CD14-positive monocyte (primary cell): ENCODE data around the gene HPSE2. TPM values are rescaled to one million over a fixed set of nuclear protein-coding genes. Genes with fewer than 3 reads are reported as not detected.
A peak's percentile ranks its signal among the peaks of the same experiment; 100 is the strongest.

Source experiments
- DNase-seq, 3 donors: peaks; one replicate each; pipeline ENCODE4 v3.0.0-alpha.2; 2011 to 2022
- H2AFZ ChIP-seq: 2 replicates; pipeline ENCODE4 v1.6.0; 2012; ENCODE audit warnings: mild to moderate bottlenecking, low read depth, low read length, inconsistent platforms; ENCODE audit not compliant: insufficient read depth, poor library complexity, severe bottlenecking
- H3K27ac ChIP-seq, 2 donors: 1 replicate in 1 of 2; 2 replicates in 1 of 2; pipeline ENCODE4 v1.5.1; 2012 to 2013; ENCODE audit warnings: low read length in 2 of 2, control low read depth in 1 of 2, inconsistent platforms in 1 of 2, low read depth in 1 of 2, mild to moderate bottlenecking in 1 of 2
- H3K27me3 ChIP-seq, 2 donors: one replicate each; pipeline versions ENCODE4 v1.6.0 to v1.6.1; 2011 to 2013; ENCODE audit warnings: low read length in 2 of 2; ENCODE audit not compliant: control insufficient read depth in 2 of 2, insufficient read depth in 2 of 2
- H3K36me3 ChIP-seq, 2 donors: replicated peaks in 1 of 2; 1 replicate in 1 of 2; 2 replicates in 1 of 2; pipeline versions ENCODE4 v1.5.1 to v1.6.1; 2012 to 2013; ENCODE audit warnings: low read length in 2 of 2, control low read depth in 1 of 2, inconsistent platforms in 1 of 2, mild to moderate bottlenecking in 1 of 2; ENCODE audit not compliant: insufficient read depth in 2 of 2, control insufficient read depth in 1 of 2
- H3K4me1 ChIP-seq, 2 donors: 1 replicate in 1 of 2; 2 replicates in 1 of 2; pipeline versions ENCODE4 v1.5.1 to v1.6.1; 2012 to 2013; ENCODE audit warnings: low read length in 2 of 2, control low read depth in 1 of 2, inconsistent platforms in 1 of 2, mild to moderate bottlenecking in 1 of 2, moderate library complexity in 1 of 2; ENCODE audit not compliant: insufficient read depth in 2 of 2, control insufficient read depth in 1 of 2
- H3K4me2 ChIP-seq: replicated peaks from 2 replicates; pipeline ENCODE3; 2012; ENCODE audit warnings: low read length, moderate library complexity, mild to moderate bottlenecking; ENCODE audit not compliant: poor library complexity, severe bottlenecking; ENCODE audit errors: extremely low read depth
- H3K4me3 ChIP-seq, 3 experiments: fragments of 200-600 bp in 1 of 3; sonication (generic) in 1 of 3; replicated peaks in 1 of 3; 1 replicate in 2 of 3; 2 replicates in 1 of 3; pipeline ENCODE4 v1.5.1; 2011 to 2013; ENCODE audit warnings: low read length in 3 of 3, mild to moderate bottlenecking in 3 of 3, control low read depth in 2 of 3, low read depth in 2 of 3, inconsistent platforms in 1 of 3, moderate library complexity in 1 of 3
- H3K79me2 ChIP-seq: 2 replicates; pipeline ENCODE4 v1.6.0; 2012; ENCODE audit warnings: mild to moderate bottlenecking, control low read depth, inconsistent platforms, low read length, moderate library complexity; ENCODE audit not compliant: insufficient read depth
- H3K9ac ChIP-seq: 2 replicates; pipeline ENCODE4 v1.6.0; 2017; ENCODE audit warnings: low read length, mild to moderate bottlenecking; ENCODE audit not compliant: insufficient read depth, poor library complexity, severe bottlenecking
- H3K9me3 ChIP-seq, 2 donors: replicated peaks in 1 of 2; 1 replicate in 1 of 2; 2 replicates in 1 of 2; pipeline versions ENCODE4 v1.5.1 to v1.6.1; 2012 to 2013; ENCODE audit warnings: low read length in 2 of 2, control low read depth in 1 of 2; ENCODE audit not compliant: control insufficient read depth in 1 of 2, insufficient read depth in 1 of 2
- H4K20me1 ChIP-seq: 2 replicates; pipeline ENCODE4 v1.6.0; 2012; ENCODE audit warnings: mild to moderate bottlenecking, low read length, control low read depth, moderate library complexity; ENCODE audit not compliant: insufficient read depth
- H3K27ac Mint-ChIP-seq, 7 donors: one replicate each; pipeline ENCODE4 v1.8.0; 2020; ENCODE audit warnings: mild to moderate bottlenecking in 7 of 7, mixed read lengths in 7 of 7, moderate library complexity in 6 of 7, inconsistent platforms in 2 of 7
- H3K27me3 Mint-ChIP-seq, 3 donors: one replicate each; pipeline ENCODE4 v1.8.0; 2021 to 2022; ENCODE audit warnings: low read depth in 3 of 3, mild to moderate bottlenecking in 3 of 3, mixed read lengths in 3 of 3, moderate library complexity in 3 of 3, inconsistent platforms in 1 of 3
- H3K36me3 Mint-ChIP-seq, 2 donors: one replicate each; pipeline ENCODE4 v1.8.0; 2020; ENCODE audit warnings: mixed read lengths in 2 of 2, inconsistent platforms in 1 of 2, mild to moderate bottlenecking in 1 of 2
- H3K4me1 Mint-ChIP-seq: one replicate; pipeline ENCODE4 v1.8.0; 2020; ENCODE audit warnings: mild to moderate bottlenecking, mixed read lengths
- H3K4me3 Mint-ChIP-seq, 2 donors: one replicate each; pipeline ENCODE4 v1.8.0; 2020; ENCODE audit warnings: mild to moderate bottlenecking in 2 of 2, mixed read lengths in 2 of 2, moderate library complexity in 1 of 2
- H3K9me3 Mint-ChIP-seq, 7 donors: one replicate each; pipeline ENCODE4 v1.8.0; 2020 to 2022; ENCODE audit warnings: mixed read lengths in 7 of 7, mild to moderate bottlenecking in 6 of 7, moderate library complexity in 6 of 7, inconsistent platforms in 2 of 7
- WGBS: methylation state at CpG from one replicate; pipeline ENCODE4 v1.1.5; 2013; ENCODE audit warnings: missing lambda C conversion rate; ENCODE audit not compliant: insufficient coverage; 5-methylcytosine and 5-hydroxymethylcytosine counted together
- intact Hi-C, 2 donors: fragments of 100-400 bp; cut with micrococcal nuclease; formaldehyde crosslinking; loops; one replicate each; pipeline versions ENCODE4 v1.15.0 to v1.15.1; 2023
- polyA plus RNA-seq, 3 donors: library from polyadenylated mRNA; depleted of rRNA in 1 of 3; unstranded in 2 of 3; stranded (reverse) in 1 of 3; fragments of 300-500 nt in 2 of 3; fragments of >200 nt in 1 of 3; fragmentation: Illumina TruSeq in 2 of 3; gene quantifications; 1 replicate in 2 of 3; 2 replicates in 1 of 3; pipeline ENCODE4 v1.2.3, GENCODE V29; 2012 to 2021
- TF ChIP-seq, protein P1 (sequence below): fragments of 200-600 bp; IDR thresholded peaks from one replicate; pipeline ENCODE4 v1.8.0; 2022; ENCODE audit warnings: antibody characterized with exemption, mild to moderate bottlenecking

HPSE2 gene
- polyA plus RNA-seq, 3 donors, result not detected

DNA sequence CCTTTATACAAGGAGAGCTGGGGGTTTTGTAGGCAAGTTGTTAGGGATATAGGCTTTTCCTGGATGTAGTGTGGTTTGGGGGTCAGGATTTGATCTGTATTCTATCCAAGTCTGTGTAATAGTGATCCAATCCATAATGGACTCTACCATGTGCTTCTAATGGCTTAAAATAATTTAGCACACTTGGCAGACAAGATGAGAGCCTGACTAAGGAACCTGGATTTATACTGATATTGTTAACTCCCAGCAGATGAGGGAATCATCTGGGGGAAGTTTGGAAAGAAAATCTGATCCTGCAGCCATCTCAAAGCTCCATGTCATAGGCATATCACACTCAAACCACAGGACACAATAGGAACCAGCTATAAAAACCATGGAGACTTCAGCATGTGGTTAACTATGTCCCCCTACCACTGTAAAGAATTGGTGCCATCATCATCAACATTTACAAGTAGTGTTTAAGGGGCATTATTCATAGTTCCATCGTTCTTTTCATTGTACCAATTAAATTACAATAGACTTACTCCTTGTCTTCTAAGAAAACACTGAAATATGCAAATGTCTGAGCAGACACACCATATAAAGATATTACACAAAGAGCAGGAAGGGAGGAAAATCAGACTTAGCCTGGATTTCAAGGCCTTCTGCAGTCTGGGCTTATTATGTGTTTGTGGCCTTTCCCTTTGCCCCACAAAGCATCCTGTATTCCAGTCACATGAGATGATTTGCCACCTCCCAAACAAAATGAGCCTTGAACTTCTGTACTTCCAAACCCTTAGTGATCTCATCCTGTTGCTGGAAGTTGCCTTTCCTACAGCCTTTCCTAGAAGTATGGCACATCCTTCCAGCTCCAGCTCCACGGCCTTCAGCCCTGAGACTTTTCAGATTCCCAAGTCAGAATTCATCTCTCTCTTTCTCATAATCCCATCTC lies 766.4 kb downstream of the HPSE2 start:
- H4K20me1 ChIP-seq, result no peaks in the 10 kb centered on the region
- H3K27me3 ChIP-seq, result peaks cover 6 to 13% of the 10 kb centered on the region in 2 donors
- H2AFZ ChIP-seq, result no peak overlapping the region
- H3K79me2 ChIP-seq, result no peaks in the 10 kb centered on the region
- peaks cover 8% of the 10 kb centered on the region for H3K4me1 Mint-ChIP-seq
- no peaks in the 10 kb centered on the region for H3K36me3 Mint-ChIP-seq
- peaks cover 0 to 1% (median 0%) of the 10 kb centered on the region in 7 donors for H3K9me3 Mint-ChIP-seq
- H3K4me2 ChIP-seq, result no peak overlapping the region
- H3K4me3 Mint-ChIP-seq, result no peak overlapping the region
- H3K27me3 Mint-ChIP-seq, result peaks cover 11 to 24% (median 12%) of the 10 kb centered on the region in 3 donors
- H3K27ac Mint-ChIP-seq, result no peak overlapping the region
- DNase-seq, result no peak
- no peak overlapping the region for H3K4me3 ChIP-seq
- peaks cover 0 to 9% of the 10 kb centered on the region in 2 donors for H3K4me1 ChIP-seq
- no peak overlapping the region for H3K27ac ChIP-seq
- H3K9me3 ChIP-seq, result no peaks in the 10 kb centered on the region
- H3K36me3 ChIP-seq, result no peaks in the 10 kb centered on the region
- intact Hi-C loops, result loop anchor here (2.0 to 5.0 kb wide), 4 partner anchors 193 to 778 kb away; no protein-coding TSS in a partner anchor
- no CpG with 5 or more reads among the region's 2 CpGs for WGBS
- TF ChIP-seq, protein P1, sequence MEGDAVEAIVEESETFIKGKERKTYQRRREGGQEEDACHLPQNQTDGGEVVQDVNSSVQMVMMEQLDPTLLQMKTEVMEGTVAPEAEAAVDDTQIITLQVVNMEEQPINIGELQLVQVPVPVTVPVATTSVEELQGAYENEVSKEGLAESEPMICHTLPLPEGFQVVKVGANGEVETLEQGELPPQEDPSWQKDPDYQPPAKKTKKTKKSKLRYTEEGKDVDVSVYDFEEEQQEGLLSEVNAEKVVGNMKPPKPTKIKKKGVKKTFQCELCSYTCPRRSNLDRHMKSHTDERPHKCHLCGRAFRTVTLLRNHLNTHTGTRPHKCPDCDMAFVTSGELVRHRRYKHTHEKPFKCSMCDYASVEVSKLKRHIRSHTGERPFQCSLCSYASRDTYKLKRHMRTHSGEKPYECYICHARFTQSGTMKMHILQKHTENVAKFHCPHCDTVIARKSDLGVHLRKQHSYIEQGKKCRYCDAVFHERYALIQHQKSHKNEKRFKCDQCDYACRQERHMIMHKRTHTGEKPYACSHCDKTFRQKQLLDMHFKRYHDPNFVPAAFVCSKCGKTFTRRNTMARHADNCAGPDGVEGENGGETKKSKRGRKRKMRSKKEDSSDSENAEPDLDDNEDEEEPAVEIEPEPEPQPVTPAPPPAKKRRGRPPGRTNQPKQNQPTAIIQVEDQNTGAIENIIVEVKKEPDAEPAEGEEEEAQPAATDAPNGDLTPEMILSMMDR, result no peak
- H3K9ac ChIP-seq, result no peak overlapping the region

DNA sequence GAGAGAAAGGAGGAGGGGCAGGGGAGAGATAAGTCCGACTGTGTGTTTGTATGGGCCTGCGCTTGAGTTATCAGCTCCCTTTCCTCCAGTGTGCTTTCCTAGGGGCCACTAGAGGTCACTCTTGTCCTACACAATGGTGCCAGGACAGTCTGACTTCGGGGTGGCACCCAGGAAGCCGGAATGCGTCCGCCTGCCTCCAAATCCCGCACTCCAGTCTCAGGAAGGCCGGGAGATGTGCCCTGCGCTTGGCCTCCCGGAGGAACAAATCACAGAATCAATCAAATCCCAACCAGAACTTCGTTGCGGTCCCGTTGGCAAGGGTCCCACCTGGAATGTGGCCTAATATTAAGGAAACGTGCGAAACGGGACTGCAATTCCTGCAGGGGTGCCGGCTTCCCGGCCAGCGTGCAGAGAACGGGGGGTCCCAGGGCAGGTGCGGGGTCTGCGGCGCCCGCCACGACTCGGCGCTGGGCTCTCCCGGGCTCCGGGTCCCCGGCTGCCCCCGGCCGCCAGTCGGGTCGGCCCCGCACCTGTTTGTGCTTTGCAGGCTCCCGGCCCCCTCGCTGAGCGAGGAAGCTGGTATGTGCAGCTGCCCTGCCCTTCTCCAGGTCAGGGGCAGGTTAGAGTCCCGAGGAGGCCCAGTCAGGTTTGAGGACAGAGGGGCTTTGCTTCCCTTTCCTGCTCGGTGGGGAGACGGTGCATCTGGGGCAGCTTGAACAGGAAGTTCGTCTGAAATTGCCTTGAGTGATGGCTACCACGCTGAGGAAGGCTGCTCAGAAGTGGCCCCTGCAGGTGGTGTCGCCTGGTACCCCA lies 767.9 kb downstream of the HPSE2 start:
- TF ChIP-seq, protein P1, result peak; percentile 86
- peaks cover 0 to 9% of the 10 kb centered on the region in 2 donors for H3K4me1 ChIP-seq
- no peak overlapping the region for H3K27ac ChIP-seq
- H3K79me2 ChIP-seq, result no peaks in the 10 kb centered on the region
- H3K4me2 ChIP-seq, result peak overlapping the region; percentile 94
- intact Hi-C loops, result loop anchor here (2.0 to 5.0 kb wide), 4 partner anchors 195 to 780 kb away; no protein-coding TSS in a partner anchor
- Mint-ChIP-seq H3K27me3 (peaks cover 11 to 21% (median 13%) of the 10 kb centered on the region in 3 donors), H3K36me3 (no peaks in the 10 kb centered on the region), H3K27ac (peak overlapping the region in 2 of 7 donors; percentile 38 to 51), H3K9me3 (peaks cover 0 to 1% (median 0%) of the 10 kb centered on the region in 7 donors), H3K4me3 (peak overlapping the region; percentile 91 to 98), H3K4me1 (peaks cover 11% of the 10 kb centered on the region)
- no peaks in the 10 kb centered on the region for H3K36me3 ChIP-seq
- DNase-seq, result peak; percentile 64 to 76 (median 72)
- H3K9ac ChIP-seq, result peak overlapping the region; percentile 68
- H3K27me3 ChIP-seq, result peaks cover 6 to 13% of the 10 kb centered on the region in 2 donors
- H3K4me3 ChIP-seq, result peak overlapping the region; percentile 50 to 83 (median 61)
- H3K9me3 ChIP-seq, result no peaks in the 10 kb centered on the region
- peak overlapping the region; percentile 100 for H2AFZ ChIP-seq
- under 1% methylated on average over 42 of the region's 44 CpGs for WGBS
- H4K20me1 ChIP-seq, result no peaks in the 10 kb centered on the region
